ENCODE data around the gene ARF3. TPM values are rescaled to one million over a fixed set of nuclear protein-coding genes. Genes with fewer than 3 reads are reported as not detected.

Gene ARF3
- total RNA-seq, 1 experiment from 2014 or later: 263 TPM

- H3K27ac ChIP-seq (ENCODE audit: insufficient read length, low read depth, low read length): no peak overlapping the region
- no peaks in the 10 kb centered on the region for H3K4me1 ChIP-seq (ENCODE audit: insufficient read depth, low read length)
- H4K5ac ChIP-seq (ENCODE audit: insufficient read length, low read depth, low read length): no peak overlapping the region
- no peak overlapping the region for H2BK15ac ChIP-seq (ENCODE audit: low read depth, low read length)
- H4K91ac ChIP-seq (ENCODE audit: insufficient read length, low read depth, low read length): no peak overlapping the region
- H3K14ac ChIP-seq (ENCODE audit: insufficient read depth, low read length): no peak overlapping the region
- TF ChIP-seq, protein P1, sequence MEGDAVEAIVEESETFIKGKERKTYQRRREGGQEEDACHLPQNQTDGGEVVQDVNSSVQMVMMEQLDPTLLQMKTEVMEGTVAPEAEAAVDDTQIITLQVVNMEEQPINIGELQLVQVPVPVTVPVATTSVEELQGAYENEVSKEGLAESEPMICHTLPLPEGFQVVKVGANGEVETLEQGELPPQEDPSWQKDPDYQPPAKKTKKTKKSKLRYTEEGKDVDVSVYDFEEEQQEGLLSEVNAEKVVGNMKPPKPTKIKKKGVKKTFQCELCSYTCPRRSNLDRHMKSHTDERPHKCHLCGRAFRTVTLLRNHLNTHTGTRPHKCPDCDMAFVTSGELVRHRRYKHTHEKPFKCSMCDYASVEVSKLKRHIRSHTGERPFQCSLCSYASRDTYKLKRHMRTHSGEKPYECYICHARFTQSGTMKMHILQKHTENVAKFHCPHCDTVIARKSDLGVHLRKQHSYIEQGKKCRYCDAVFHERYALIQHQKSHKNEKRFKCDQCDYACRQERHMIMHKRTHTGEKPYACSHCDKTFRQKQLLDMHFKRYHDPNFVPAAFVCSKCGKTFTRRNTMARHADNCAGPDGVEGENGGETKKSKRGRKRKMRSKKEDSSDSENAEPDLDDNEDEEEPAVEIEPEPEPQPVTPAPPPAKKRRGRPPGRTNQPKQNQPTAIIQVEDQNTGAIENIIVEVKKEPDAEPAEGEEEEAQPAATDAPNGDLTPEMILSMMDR (conservative IDR thresholded peaks at IDR 0.05): no peak
- no peaks in the 10 kb centered on the region for H3K79me2 ChIP-seq (ENCODE audit: insufficient read depth, low read length)
- H2BK20ac ChIP-seq (ENCODE audit: low read depth, low read length, poor library complexity, severe bottlenecking): no peak overlapping the region
- H3K4me3 Mint-ChIP-seq: no peak overlapping the region
- no peak overlapping the region for H2AK5ac ChIP-seq (ENCODE audit: insufficient read length, low read length)
- H3K79me1 ChIP-seq (ENCODE audit: insufficient read depth, low read depth, low read length, poor library complexity, severe bottlenecking): peaks cover 3% of the 10 kb centered on the region
- H4K20me1 ChIP-seq (ENCODE audit: control insufficient read depth, insufficient read depth, insufficient read length): no peaks in the 10 kb centered on the region
- no peak overlapping the region for H3T11ph ChIP-seq (ENCODE audit: low read length)
- H3K23ac ChIP-seq (ENCODE audit: insufficient read length, low read depth, low read length): no peak overlapping the region
- peaks cover 33 to 81% (median 65%) of the 10 kb centered on the region in 3 experiments for H3K36me3 Mint-ChIP-seq (ENCODE audit: insufficient read depth in 1 of 3, low read depth in 3 of 3)
- DNase-seq: no peak
- H3K27me3 ChIP-seq (ENCODE audit: insufficient read depth, low read length): no peaks in the 10 kb centered on the region
- no peaks in the 10 kb centered on the region for H3K23me2 ChIP-seq (ENCODE audit: insufficient read length, low read depth, low read length, poor library complexity, severe bottlenecking)
- H3K4ac ChIP-seq (ENCODE audit: low read depth, low read length): no peak overlapping the region
- H3K27ac Mint-ChIP-seq: no peak overlapping the region
- no peak overlapping the region for H3K18ac ChIP-seq (ENCODE audit: insufficient read length, low read depth, low read length)
- no peak overlapping the region for H2BK12ac ChIP-seq (ENCODE audit: insufficient read length, low read depth, low read length)
- no peak overlapping the region for H2BK5ac ChIP-seq (ENCODE audit: insufficient read length, low read length)
- no peak overlapping the region for H3K56ac ChIP-seq (ENCODE audit: insufficient read length, low read depth, low read length)
- H3K9ac ChIP-seq (ENCODE audit: extremely low read depth, insufficient read length, low read length): no peak overlapping the region
- H3K4me2 ChIP-seq (ENCODE audit: insufficient read depth, insufficient read length, low read length): no peak overlapping the region
- no peak overlapping the region for H4K8ac ChIP-seq (replicated peaks; ENCODE audit: insufficient read length, low read depth, low read length)
- no peaks in the 10 kb centered on the region for H3K9me3 ChIP-seq (ENCODE audit: control insufficient read depth, low read depth, low read length)
- H3K27me3 Mint-ChIP-seq (ENCODE audit: low read depth): no peaks in the 10 kb centered on the region
- H3K4me1 Mint-ChIP-seq: peaks cover 0 to 2% of the 10 kb centered on the region in 2 experiments; a peak in 2 of 4 replicates
- no peak overlapping the region for H2BK120ac ChIP-seq (ENCODE audit: low read depth, low read length, poor library complexity, severe bottlenecking)
- H2AFZ ChIP-seq (ENCODE audit: low read length): no peak overlapping the region
- no peaks in the 10 kb centered on the region for H3K9me3 Mint-ChIP-seq
- WGBS (ENCODE audit: extremely low coverage, insufficient read length, low lambda C conversion rate): no CpG with 5 or more reads among the region's 2 CpGs
These were observed 24.4 kb downstream of the ARF3 start for GRCh38 chr12:48932878-48933277.
